IMR-90 (cell line): ENCODE results near the gene CRIM1. TPM values are rescaled to one million over a fixed set of nuclear protein-coding genes. Genes with fewer than 3 reads are reported as not detected.
A peak's percentile ranks its signal among the peaks of the same experiment; 100 is the strongest.

Source experiments
- ATAC-seq: fragments of 200-7000 bp; cut with Tn5 transposase; 2 replicates; pipeline ENCODE4 v1.9.1; 2020; ENCODE audit warnings: low read depth, mild to moderate bottlenecking, moderate library complexity
- BruUV-seq: library from RNA; stranded (reverse); fragments of 400-500 nt; replicated peaks from 2 replicates; lab custom pipeline; 2021; lab: Mats Ljungman, UMichigan
- CTCF ChIA-PET: fragments of 300-600 bp; formaldehyde crosslinking; extraction: SDS; loops from one replicate; lab custom pipeline; 2021; ENCODE audit warnings: antibody characterized with exemption; lab: Yijun Ruan, JAX
- POLR2A ChIA-PET: fragments of 300-600 bp; sonication (Branson Sonifier 250); formaldehyde crosslinking; loops from one replicate; lab custom pipeline; 2022; ENCODE audit warnings: antibody characterized with exemption; ENCODE audit not compliant: unreplicated experiment; lab: Charles Lee
- DNase-seq: peaks from one replicate; pipeline ENCODE4 v3.0.0; 2013
- H2AFZ ChIP-seq: replicated peaks from 2 replicates; pipeline ENCODE3; 2013; ENCODE audit warnings: low read length, mild to moderate bottlenecking; ENCODE audit not compliant: poor library complexity
- H2AK5ac ChIP-seq: 2 replicates; pipeline ENCODE4 v1.6.1; 2013; ENCODE audit warnings: low read depth, low read length, inconsistent platforms
- H2AK9ac ChIP-seq: replicated peaks from 2 replicates; pipeline ENCODE3; 2013; ENCODE audit warnings: mild to moderate bottlenecking, low read depth, low read length, moderate library complexity; ENCODE audit not compliant: poor library complexity
- H2BK120ac ChIP-seq: 2 replicates; pipeline ENCODE4 v1.6.1; 2013; ENCODE audit warnings: low read depth, low read length, inconsistent platforms
- H2BK15ac ChIP-seq: 3 replicates; pipeline ENCODE4 v1.6.1; 2013; ENCODE audit warnings: low read depth, low read length, inconsistent platforms
- H2BK20ac ChIP-seq: 2 replicates; pipeline ENCODE4 v1.6.1; 2013; ENCODE audit warnings: low read depth, mild to moderate bottlenecking, inconsistent platforms, low read length, moderate library complexity
- H2BK5ac ChIP-seq: 2 replicates; pipeline ENCODE4 v1.6.1; 2013; ENCODE audit warnings: mild to moderate bottlenecking, low read depth, low read length, inconsistent platforms; ENCODE audit not compliant: poor library complexity, severe bottlenecking
- H3K14ac ChIP-seq: replicated peaks from 2 replicates; pipeline ENCODE4 v1.6.1; 2013; ENCODE audit warnings: low read depth, low read length, inconsistent platforms
- H3K18ac ChIP-seq: 2 replicates; pipeline ENCODE4 v1.6.1; 2013; ENCODE audit warnings: low read depth, low read length, control low read depth
- H3K23ac ChIP-seq: 2 replicates; pipeline ENCODE4 v1.6.1; 2013; ENCODE audit warnings: low read depth, low read length, inconsistent platforms
- H3K27ac ChIP-seq: 2 replicates; pipeline ENCODE4 v1.5.1; 2013; ENCODE audit warnings: mild to moderate bottlenecking, control low read depth, low read length; ENCODE audit not compliant: insufficient read depth
- H3K27me3 ChIP-seq: 2 replicates; pipeline ENCODE4 v1.6.1; 2013; ENCODE audit warnings: low read length; ENCODE audit not compliant: control insufficient read depth, insufficient read depth
- H3K36me3 ChIP-seq: 2 replicates; pipeline ENCODE4 v1.6.1; 2013; ENCODE audit warnings: low read length, mixed read lengths; ENCODE audit not compliant: control insufficient read depth, insufficient read depth
- H3K4ac ChIP-seq: 2 replicates; pipeline ENCODE4 v1.6.1; 2013; ENCODE audit warnings: low read depth, low read length, inconsistent platforms
- H3K4me1 ChIP-seq: 2 replicates; pipeline ENCODE4 v1.6.1; 2013; ENCODE audit warnings: low read length, mixed read lengths; ENCODE audit not compliant: control insufficient read depth, insufficient read depth
- H3K4me2 ChIP-seq: 2 replicates; pipeline ENCODE4 v1.6.1; 2013; ENCODE audit warnings: low read depth, mild to moderate bottlenecking, control low read depth, low read length, moderate library complexity
- H3K4me3 ChIP-seq: 2 replicates; pipeline ENCODE4 v1.5.1; 2013; ENCODE audit warnings: low read depth, mild to moderate bottlenecking, control low read depth, low read length, moderate library complexity; ENCODE audit not compliant: insufficient read depth
- H3K56ac ChIP-seq: 2 replicates; pipeline ENCODE4 v1.6.1; 2013; ENCODE audit warnings: low read length, inconsistent platforms; ENCODE audit not compliant: insufficient read depth; ENCODE audit errors: extremely low read depth
- H3K79me1 ChIP-seq, 2 experiments: 2 replicates each; pipeline ENCODE4 v1.6.1; 2013; ENCODE audit warnings: low read length in 2 of 2, inconsistent platforms in 1 of 2, low read depth in 1 of 2
- H3K9ac ChIP-seq: 2 replicates; pipeline ENCODE4 v1.6.1; 2013; ENCODE audit warnings: low read depth, low read length, control low read depth
- H3K9me1 ChIP-seq: 2 replicates; pipeline ENCODE4 v1.6.1; 2013; ENCODE audit warnings: low read length, inconsistent platforms; ENCODE audit not compliant: insufficient read depth
- H3K9me3 ChIP-seq: 2 replicates; pipeline ENCODE4 v1.6.1; 2013; ENCODE audit warnings: low read length; ENCODE audit not compliant: control insufficient read depth, insufficient read depth
- H4K20me1 ChIP-seq: 2 replicates; pipeline ENCODE4 v1.6.1; 2013; ENCODE audit warnings: low read length, inconsistent platforms; ENCODE audit not compliant: insufficient read depth
- H4K5ac ChIP-seq: 2 replicates; pipeline ENCODE4 v1.6.1; 2013; ENCODE audit warnings: mild to moderate bottlenecking, low read depth, low read length, control low read depth
- H4K8ac ChIP-seq, 2 experiments: 2 replicates each; pipeline ENCODE4 v1.6.1; 2013; ENCODE audit warnings: low read depth in 2 of 2, low read length in 2 of 2, control low read depth in 1 of 2, inconsistent platforms in 1 of 2
- H4K91ac ChIP-seq: 2 replicates; pipeline ENCODE4 v1.6.1; 2013; ENCODE audit warnings: low read depth, low read length, inconsistent platforms; ENCODE audit not compliant: insufficient read depth
- CHD1 ChIP-seq: IDR thresholded peaks from 2 replicates; pipeline ENCODE4 v1.6.1; 2012; ENCODE audit warnings: low read depth, low read length, improper control_type of control experiment
- CTCF ChIP-seq: conservative IDR thresholded peaks from 2 replicates; pipeline ENCODE4 v1.5.1; 2012; ENCODE audit warnings: mild to moderate bottlenecking, low read depth, low read length, improper control_type of control experiment
- MAFK ChIP-seq: IDR thresholded peaks from 2 replicates; pipeline ENCODE4 v1.6.1; 2012; ENCODE audit warnings: low read depth, low read length, improper control_type of control experiment
- MXI1 ChIP-seq: IDR thresholded peaks from 2 replicates; pipeline ENCODE4 v1.6.1; 2012; ENCODE audit warnings: low read depth, mild to moderate bottlenecking, low read length, moderate library complexity, borderline replicate concordance
- NFE2L2 ChIP-seq: fragments of 150-350 bp; IDR thresholded peaks from 2 replicates; pipeline ENCODE4 v1.6.1; 2016; ENCODE audit warnings: low read depth, mild to moderate bottlenecking, low read length
- WGBS, 2 experiments: methylation state at CpG; one replicate each; pipeline versions ENCODE4 v1.1.5 to v1.1.7; 2013; ENCODE audit warnings: missing lambda C conversion rate in 2 of 2; ENCODE audit not compliant: insufficient read length in 1 of 2; ENCODE audit errors: extremely low coverage in 2 of 2; 5-methylcytosine and 5-hydroxymethylcytosine counted together
- dilution Hi-C: fragments of 300-500 bp; cut with HindIII; formaldehyde crosslinking; loops from one replicate; pipeline ENCODE4 v1.14.3; 2018; ENCODE audit warnings: low sequenced_read_pairs; ENCODE audit not compliant: unreplicated experiment
- in situ Hi-C: fragments of 300-500 bp; cut with MboI; formaldehyde crosslinking; loops from 3 replicates; pipeline ENCODE4 v1.14.3; 2019; ENCODE audit warnings: low sequenced_read_pairs, inconsistent platforms, mixed read lengths
- intact Hi-C: fragments of 100-400 bp; cut with micrococcal nuclease; formaldehyde crosslinking; loops from 2 replicates; pipeline ENCODE4 v1.10.0; 2022
- polyA plus RNA-seq, 3 experiments: library from polyadenylated mRNA; depleted of rRNA; stranded (reverse); fragments of >200 nt; gene quantifications; 2 replicates each; pipeline ENCODE4 v1.2.3, GENCODE V29; 2012; ENCODE audit warnings: low replicate concordance in 1 of 3
- total RNA-seq: library from RNA; depleted of rRNA; stranded (reverse); fragments of >200 nt; gene quantifications from 2 replicates; pipeline ENCODE4 v1.2.3, GENCODE V29; 2012
- TF ChIP-seq, protein P1 (sequence below): fragments of 150-350 bp; IDR thresholded peaks from 2 replicates; pipeline ENCODE4 v1.6.1; 2017; ENCODE audit warnings: mild to moderate bottlenecking, antibody characterized with exemption, low read length, low read depth

Gene CRIM1
- total and polyA plus RNA-seq, 2 of the 4 experiments (the other 2 are of a cell fraction): 285 to 490 TPM

GRCh38 chr2:36318547-36318946 is 37.0 kb upstream of the CRIM1 start:
- DNase-seq: no peak
- H4K91ac ChIP-seq: no peak overlapping the region
- H3K56ac ChIP-seq: no peak overlapping the region
- ChIA-PET CTCF (no interaction called here), POLR2A (no interaction called here)
- no peak for ATAC-seq
- no peak overlapping the region for H4K5ac ChIP-seq
- H2AFZ ChIP-seq: no peak overlapping the region
- no peaks in the 10 kb centered on the region for H4K20me1 ChIP-seq
- H2BK20ac ChIP-seq: no peak overlapping the region
- H2BK15ac ChIP-seq: no peak overlapping the region
- H2AK5ac ChIP-seq: no peak overlapping the region
- no peak overlapping the region for H2BK5ac ChIP-seq
- peak; percentile 18 for TF ChIP-seq CTCF
- TF ChIP-seq, protein P1, sequence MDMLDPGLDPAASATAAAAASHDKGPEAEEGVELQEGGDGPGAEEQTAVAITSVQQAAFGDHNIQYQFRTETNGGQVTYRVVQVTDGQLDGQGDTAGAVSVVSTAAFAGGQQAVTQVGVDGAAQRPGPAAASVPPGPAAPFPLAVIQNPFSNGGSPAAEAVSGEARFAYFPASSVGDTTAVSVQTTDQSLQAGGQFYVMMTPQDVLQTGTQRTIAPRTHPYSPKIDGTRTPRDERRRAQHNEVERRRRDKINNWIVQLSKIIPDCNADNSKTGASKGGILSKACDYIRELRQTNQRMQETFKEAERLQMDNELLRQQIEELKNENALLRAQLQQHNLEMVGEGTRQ: no peak
- TF ChIP-seq MAFK: no peak
- TF ChIP-seq NFE2L2: no peak
- TF ChIP-seq CHD1: no peak
- no peak for TF ChIP-seq MXI1
- no peak overlapping the region for H3K23ac ChIP-seq
- no peak overlapping the region for H3K4me2 ChIP-seq
- intact Hi-C loops: no loop called here
- no peak overlapping the region for H3K4me3 ChIP-seq
- no peaks in the 10 kb centered on the region for H3K4me1 ChIP-seq
- in situ Hi-C loops: no loop called here
- no peak overlapping the region for H2BK120ac ChIP-seq
- dilution Hi-C loops: no loop called here
- BruUV-seq: no TSS peak
- peaks cover 2% of the 10 kb centered on the region; the same call in 1 of the 2 replicates for H3K9me3 ChIP-seq
- H2AK9ac ChIP-seq: no peak overlapping the region
- no peak overlapping the region for H3K4ac ChIP-seq
- H3K27ac ChIP-seq: no peak overlapping the region
- H3K36me3 ChIP-seq: no peaks in the 10 kb centered on the region
- H4K8ac ChIP-seq: no peak overlapping the region
- no peak overlapping the region for H3K14ac ChIP-seq
- H3K18ac ChIP-seq: no peak overlapping the region
- WGBS, 2 experiments: no CpG with 5 or more reads among the region's 1 CpG
- no peaks in the 10 kb centered on the region for H3K79me1 ChIP-seq
- H3K27me3 ChIP-seq: peaks cover 8% of the 10 kb centered on the region; the same call in 1 of the 2 replicates
- no peak overlapping the region for H3K9ac ChIP-seq
- H3K9me1 ChIP-seq: no peaks in the 10 kb centered on the region
